Measurements from ENCODE around the gene LRMDA.

DNA sequence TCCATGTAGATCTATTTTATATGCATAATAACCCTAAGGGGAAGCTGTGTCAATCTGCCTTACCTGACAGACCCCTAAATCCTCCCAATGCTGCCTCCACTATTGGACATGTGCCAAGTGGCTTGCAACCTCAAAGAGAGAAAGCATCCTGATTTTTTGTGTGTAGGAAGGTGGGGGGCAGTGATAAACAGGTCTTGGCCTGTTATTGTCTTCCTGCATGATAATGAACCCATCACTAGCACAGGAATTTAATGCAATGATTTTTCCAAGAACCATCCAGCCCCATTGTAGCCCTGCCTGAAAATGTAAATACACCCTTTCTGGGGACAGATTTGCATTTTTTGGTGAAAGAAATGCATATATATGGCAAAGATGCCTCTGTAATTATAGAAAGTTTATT, 850.2 kb downstream of the LRMDA start:
- TF ChIP-seq ZNF274 (IDR thresholded peaks at IDR 0.05; ENCODE audit: borderline replicate concordance, extremely low read depth, low read length): no peak
- TF ChIP-seq RFX5 (IDR thresholded peaks at IDR 0.05; ENCODE audit: borderline replicate concordance, low read depth, low read length): no peak
- no peak for TF ChIP-seq SUZ12 (IDR thresholded peaks at IDR 0.05; ENCODE audit: low read length)
- TF ChIP-seq NRF1 (IDR thresholded peaks at IDR 0.05; ENCODE audit: low read depth, low read length): no peak
- TF ChIP-seq, protein P1, sequence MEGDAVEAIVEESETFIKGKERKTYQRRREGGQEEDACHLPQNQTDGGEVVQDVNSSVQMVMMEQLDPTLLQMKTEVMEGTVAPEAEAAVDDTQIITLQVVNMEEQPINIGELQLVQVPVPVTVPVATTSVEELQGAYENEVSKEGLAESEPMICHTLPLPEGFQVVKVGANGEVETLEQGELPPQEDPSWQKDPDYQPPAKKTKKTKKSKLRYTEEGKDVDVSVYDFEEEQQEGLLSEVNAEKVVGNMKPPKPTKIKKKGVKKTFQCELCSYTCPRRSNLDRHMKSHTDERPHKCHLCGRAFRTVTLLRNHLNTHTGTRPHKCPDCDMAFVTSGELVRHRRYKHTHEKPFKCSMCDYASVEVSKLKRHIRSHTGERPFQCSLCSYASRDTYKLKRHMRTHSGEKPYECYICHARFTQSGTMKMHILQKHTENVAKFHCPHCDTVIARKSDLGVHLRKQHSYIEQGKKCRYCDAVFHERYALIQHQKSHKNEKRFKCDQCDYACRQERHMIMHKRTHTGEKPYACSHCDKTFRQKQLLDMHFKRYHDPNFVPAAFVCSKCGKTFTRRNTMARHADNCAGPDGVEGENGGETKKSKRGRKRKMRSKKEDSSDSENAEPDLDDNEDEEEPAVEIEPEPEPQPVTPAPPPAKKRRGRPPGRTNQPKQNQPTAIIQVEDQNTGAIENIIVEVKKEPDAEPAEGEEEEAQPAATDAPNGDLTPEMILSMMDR (IDR thresholded peaks at IDR 0.05; ENCODE audit: control extremely low read depth in 1 of 3, insufficient read depth in 1 of 3, low read depth in 1 of 3, low read length in 3 of 3): no peak
- no peak for TF ChIP-seq HDAC6 (IDR thresholded peaks at IDR 0.05; ENCODE audit: low read depth, low read length)
- no peak for TF ChIP-seq CBX8 (IDR thresholded peaks at IDR 0.05; ENCODE audit: borderline replicate concordance, low read depth, low read length)
- no peak for TF ChIP-seq RAD21 (IDR thresholded peaks at IDR 0.05 in 1 of 2, conservative IDR thresholded peaks at IDR 0.05 in 1 of 2; ENCODE audit: low read depth in 2 of 2, low read length in 2 of 2)
- TF ChIP-seq HDAC2 (IDR thresholded peaks at IDR 0.05; ENCODE audit: borderline replicate concordance in 1 of 2, low read depth in 2 of 2, low read length in 2 of 2): no peak
- TF ChIP-seq, protein P2, sequence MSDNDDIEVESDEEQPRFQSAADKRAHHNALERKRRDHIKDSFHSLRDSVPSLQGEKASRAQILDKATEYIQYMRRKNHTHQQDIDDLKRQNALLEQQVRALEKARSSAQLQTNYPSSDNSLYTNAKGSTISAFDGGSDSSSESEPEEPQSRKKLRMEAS (IDR thresholded peaks at IDR 0.05): no peak
- no peak for TF ChIP-seq MAFK (IDR thresholded peaks at IDR 0.05; ENCODE audit: low read depth, low read length)
- TF ChIP-seq GTF2F1 (IDR thresholded peaks at IDR 0.05; ENCODE audit: borderline replicate concordance, low read depth, low read length): no peak
- no peak for TF ChIP-seq TCF12 (IDR thresholded peaks at IDR 0.05; ENCODE audit: low read depth, low read length)
- TF ChIP-seq EP300 (IDR thresholded peaks at IDR 0.05; ENCODE audit: borderline replicate concordance in 1 of 2, low read depth in 2 of 2, low read length in 2 of 2): no peak
